Dendritic cell treated with granulocyte-macrophage colony-stimulating factor and Interleukin-4, amounts not matched to agents 40 ng/mL and 50 ng/mL, for 4 days (primary cell): ENCODE data around the gene CLEC18C.
"Not testable (repeated sequence)": the region's sequence is repeated elsewhere in the genome, so short reads cannot be mapped to it uniquely, and the experiment has no call there.

Source experiments
- H3K27ac Mint-ChIP-seq: one replicate; pipeline ENCODE4 v1.8.0; 2022; ENCODE audit warnings: mild to moderate bottlenecking, mixed read lengths
- H3K27me3 Mint-ChIP-seq: one replicate; pipeline ENCODE4 v1.8.0; 2022; ENCODE audit warnings: mild to moderate bottlenecking, mixed read lengths
- H3K36me3 Mint-ChIP-seq: one replicate; pipeline ENCODE4 v1.8.0; 2022; ENCODE audit warnings: low read depth, mixed read lengths
- H3K4me1 Mint-ChIP-seq: one replicate; pipeline ENCODE4 v1.8.0; 2022; ENCODE audit warnings: low read depth, mixed read lengths
- H3K4me3 Mint-ChIP-seq: one replicate; pipeline ENCODE4 v1.8.0; 2022; ENCODE audit warnings: mild to moderate bottlenecking, moderate library complexity, mixed read lengths
- H3K9me3 Mint-ChIP-seq: one replicate; pipeline ENCODE4 v1.8.0; 2022; ENCODE audit warnings: mixed read lengths
- intact Hi-C: fragments of 100-400 bp; cut with micrococcal nuclease; formaldehyde crosslinking; loops from one replicate; pipeline ENCODE4 v1.15.0; 2022

Gene CLEC18C

DNA sequence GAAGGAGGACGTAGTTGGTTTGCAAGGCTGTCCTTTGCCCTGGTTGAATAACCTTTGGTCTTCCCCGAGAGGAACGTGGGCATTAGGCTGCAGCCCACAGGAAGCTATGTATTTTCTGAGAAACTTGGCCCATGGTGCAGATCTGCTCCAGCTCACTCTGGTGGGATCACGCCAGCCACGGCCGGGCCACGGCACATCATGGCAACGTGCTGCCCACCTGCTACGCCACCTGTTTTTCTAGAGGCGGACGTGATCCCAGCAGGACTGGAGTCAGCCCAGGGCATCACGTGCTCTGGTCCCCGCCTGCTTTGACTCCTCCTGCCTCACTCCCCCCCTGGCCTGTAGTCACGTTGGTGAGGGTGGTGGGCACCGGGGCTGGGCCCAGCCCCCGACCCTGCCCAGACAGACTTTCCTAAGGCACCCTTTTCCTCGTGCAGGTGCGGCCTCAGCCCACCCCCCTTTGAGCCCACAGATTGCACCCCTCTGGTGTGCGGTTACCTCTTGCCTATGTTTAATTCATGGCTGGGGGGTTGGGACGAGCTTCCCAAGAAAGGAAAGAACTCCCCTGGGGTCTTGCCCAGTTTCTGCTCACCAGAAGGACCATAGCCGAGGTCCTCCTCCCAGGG is at the start of gene CLEC18C:
CLEC18C (plus strand) TSS at position 576 of the 626 bp plus-strand sequence. CDS start 492 bp downstream, outside the sequence.
- not testable (repeated sequence) for H3K36me3 Mint-ChIP-seq

DNA sequence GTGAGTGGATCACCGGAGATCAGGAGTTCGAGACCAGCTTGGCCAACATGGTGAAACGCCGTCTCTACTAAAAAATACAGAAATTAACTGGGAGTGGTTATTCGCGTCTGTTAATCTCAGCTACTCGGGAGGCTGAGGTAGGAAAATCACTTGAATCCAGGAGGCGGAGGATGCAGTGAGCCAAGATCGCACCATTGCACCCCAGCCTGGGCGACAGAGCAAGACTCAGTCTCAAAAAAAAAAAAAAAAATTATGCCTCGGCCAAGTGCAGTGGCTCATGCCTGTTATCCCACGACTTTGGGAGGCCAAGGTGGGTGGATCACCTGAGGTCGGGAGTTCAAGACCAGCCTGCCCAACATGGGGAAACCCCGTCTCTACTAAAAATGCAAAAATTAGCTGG is 49.8 kb upstream of the CLEC18C start:
- H3K4me3 Mint-ChIP-seq, H3K9me3 Mint-ChIP-seq, intact Hi-C loops, H3K27me3 Mint-ChIP-seq, H3K4me1 Mint-ChIP-seq, H3K27ac Mint-ChIP-seq: not testable (repeated sequence)
- H3K36me3 Mint-ChIP-seq: peaks cover 93% of the 10 kb centered on the region

More for the DNA sequence above, at the start of gene CLEC18C:
- H3K4me3 Mint-ChIP-seq, intact Hi-C loops, H3K27ac Mint-ChIP-seq, H3K9me3 Mint-ChIP-seq, H3K4me1 Mint-ChIP-seq, H3K27me3 Mint-ChIP-seq: not testable (repeated sequence)

DNA sequence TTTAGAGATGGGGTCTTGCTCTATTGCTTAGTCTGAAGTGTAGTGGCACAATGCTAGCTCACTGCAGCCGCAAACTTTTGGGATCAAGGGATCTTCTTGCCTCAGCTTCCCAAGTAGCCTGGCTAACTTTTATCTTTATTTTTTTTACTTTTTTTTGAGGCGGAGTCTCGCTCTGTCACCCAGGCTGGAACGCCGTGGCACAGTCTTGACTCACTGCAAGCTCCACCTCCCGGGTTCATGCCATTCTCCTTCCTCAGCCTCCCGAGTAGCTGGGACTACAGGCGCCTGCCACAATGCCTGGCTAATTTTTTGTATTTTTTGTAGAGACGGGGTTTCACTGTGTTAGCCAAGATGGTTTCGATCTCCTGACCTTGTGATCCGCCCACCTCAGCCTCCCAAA is 47.4 kb upstream of the CLEC18C start:
- H3K27ac Mint-ChIP-seq, H3K9me3 Mint-ChIP-seq, H3K4me3 Mint-ChIP-seq, intact Hi-C loops, H3K4me1 Mint-ChIP-seq, H3K27me3 Mint-ChIP-seq: not testable (repeated sequence)
- H3K36me3 Mint-ChIP-seq: peaks cover 98% of the 10 kb centered on the region

DNA sequence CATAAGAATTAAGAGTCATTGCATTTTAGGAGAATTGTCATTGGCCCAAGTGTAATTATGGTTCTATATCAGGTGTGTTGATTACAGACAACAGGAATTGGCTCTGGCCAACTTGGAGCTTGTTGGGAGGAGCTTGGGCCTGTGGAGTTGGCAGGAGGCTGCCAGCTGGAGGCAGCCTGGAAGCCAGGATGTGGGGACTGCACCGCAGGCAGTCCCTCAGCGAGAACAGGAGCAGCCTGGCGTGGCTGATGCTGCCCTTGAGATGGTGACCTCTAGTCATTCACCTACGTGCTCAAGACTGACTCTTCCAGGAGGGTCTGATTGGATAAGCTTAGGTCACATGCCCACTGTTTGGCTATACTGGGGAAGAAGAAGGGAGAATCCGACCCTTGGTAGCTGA is 45.9 kb upstream of the CLEC18C start:
- H3K4me3 Mint-ChIP-seq, H3K27me3 Mint-ChIP-seq, H3K27ac Mint-ChIP-seq, H3K9me3 Mint-ChIP-seq, intact Hi-C loops, H3K4me1 Mint-ChIP-seq: not testable (repeated sequence)
- H3K36me3 Mint-ChIP-seq: peaks cover 98% of the 10 kb centered on the region

DNA sequence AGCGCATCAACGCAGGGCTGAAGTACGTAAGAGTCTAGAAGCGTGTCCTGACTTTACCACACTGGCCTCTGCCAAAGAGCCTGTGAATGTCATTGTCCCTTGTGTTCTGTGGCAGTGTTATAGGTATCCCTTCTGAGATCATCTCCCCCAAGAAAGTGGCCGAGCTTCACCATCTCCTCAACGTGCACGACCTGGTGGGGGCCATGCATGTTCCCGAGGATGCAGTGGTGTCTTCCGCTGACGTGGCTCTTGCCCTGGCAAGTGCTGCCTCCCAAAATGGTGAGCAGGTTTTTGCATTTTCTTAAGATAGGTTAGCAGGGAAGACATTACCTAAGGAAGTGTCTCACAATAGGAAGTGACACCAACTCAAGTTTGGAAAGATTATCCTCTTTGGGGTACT is 44.7 kb upstream of the CLEC18C start:
- not testable (repeated sequence) for H3K9me3 Mint-ChIP-seq, H3K27me3 Mint-ChIP-seq
- peaks cover 98% of the 10 kb centered on the region for H3K36me3 Mint-ChIP-seq

DNA sequence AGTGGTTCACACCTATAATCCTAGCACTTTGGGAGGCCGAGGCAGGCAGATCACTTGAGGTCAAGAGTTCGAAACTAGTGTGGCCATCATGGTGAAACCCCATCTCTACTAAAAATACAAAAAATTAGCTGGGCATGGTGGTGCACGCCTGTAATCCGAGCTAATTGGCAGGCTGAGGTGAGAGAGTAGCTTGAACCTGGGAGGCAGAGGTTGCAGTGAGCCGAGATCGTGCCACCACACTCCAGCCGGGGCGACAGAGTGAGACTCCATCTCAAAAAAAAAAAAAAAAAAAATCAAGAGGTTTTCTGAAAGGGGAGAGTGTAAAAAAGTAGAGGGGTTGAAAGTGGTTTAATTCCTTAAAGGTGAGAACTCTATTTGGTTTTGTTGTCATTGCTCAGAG is 37.8 kb upstream of the CLEC18C start:
- intact Hi-C loops, H3K27ac Mint-ChIP-seq: not testable (repeated sequence)
- H3K36me3 Mint-ChIP-seq: peaks cover 98% of the 10 kb centered on the region

More for the DNA sequence above, 44.7 kb upstream of the CLEC18C start:
- H3K27ac Mint-ChIP-seq, intact Hi-C loops, H3K4me1 Mint-ChIP-seq, H3K4me3 Mint-ChIP-seq: not testable (repeated sequence)

DNA sequence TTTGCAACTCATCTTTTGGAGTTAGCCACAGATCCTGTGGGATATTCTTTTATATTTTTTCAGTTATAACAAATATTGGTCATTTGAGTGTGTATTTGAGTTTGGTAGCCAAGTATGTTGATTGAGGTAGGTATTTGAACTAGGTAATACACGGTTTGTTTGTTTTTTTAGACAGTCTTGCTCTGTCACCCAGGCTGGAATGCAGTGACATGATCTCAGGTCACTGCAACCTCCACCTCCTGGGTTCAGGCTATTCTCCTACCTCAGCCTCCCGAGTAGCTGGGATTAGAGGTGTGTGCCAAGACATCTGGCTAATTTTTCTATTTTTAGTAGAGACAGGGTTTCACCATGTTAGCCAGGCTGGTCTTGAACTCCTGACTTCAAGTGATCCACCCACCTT is 37.0 kb upstream of the CLEC18C start:
- H3K27ac Mint-ChIP-seq, H3K4me3 Mint-ChIP-seq, H3K4me1 Mint-ChIP-seq, intact Hi-C loops, H3K27me3 Mint-ChIP-seq, H3K9me3 Mint-ChIP-seq: not testable (repeated sequence)
- H3K36me3 Mint-ChIP-seq: peaks cover 100% of the 10 kb centered on the region

More for the DNA sequence above, 37.8 kb upstream of the CLEC18C start:
- not testable (repeated sequence) for H3K9me3 Mint-ChIP-seq, H3K27me3 Mint-ChIP-seq, H3K4me3 Mint-ChIP-seq, H3K4me1 Mint-ChIP-seq

DNA sequence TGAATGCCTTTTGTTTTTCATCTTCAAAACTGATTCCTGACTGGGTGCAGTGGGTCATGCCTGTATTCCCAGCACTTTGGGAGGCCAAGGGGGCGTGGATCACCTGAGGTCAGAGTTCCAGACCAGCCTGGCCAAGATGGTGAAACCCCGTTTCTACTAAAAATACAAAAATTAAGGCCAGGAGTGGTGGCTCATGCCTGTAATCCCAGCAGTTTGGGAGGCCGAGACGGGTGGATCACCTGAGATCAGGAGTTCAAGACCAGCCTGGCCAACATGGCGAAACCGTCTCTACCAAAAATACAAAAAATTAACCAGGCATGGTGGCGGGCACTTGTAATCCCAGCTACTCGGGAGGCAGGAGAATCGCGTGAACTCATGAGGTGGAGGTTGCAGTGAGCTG is 30.8 kb upstream of the CLEC18C start:
- H3K4me3 Mint-ChIP-seq, intact Hi-C loops, H3K9me3 Mint-ChIP-seq, H3K4me1 Mint-ChIP-seq, H3K27ac Mint-ChIP-seq, H3K27me3 Mint-ChIP-seq: not testable (repeated sequence)
- H3K36me3 Mint-ChIP-seq: peaks cover 81% of the 10 kb centered on the region

DNA sequence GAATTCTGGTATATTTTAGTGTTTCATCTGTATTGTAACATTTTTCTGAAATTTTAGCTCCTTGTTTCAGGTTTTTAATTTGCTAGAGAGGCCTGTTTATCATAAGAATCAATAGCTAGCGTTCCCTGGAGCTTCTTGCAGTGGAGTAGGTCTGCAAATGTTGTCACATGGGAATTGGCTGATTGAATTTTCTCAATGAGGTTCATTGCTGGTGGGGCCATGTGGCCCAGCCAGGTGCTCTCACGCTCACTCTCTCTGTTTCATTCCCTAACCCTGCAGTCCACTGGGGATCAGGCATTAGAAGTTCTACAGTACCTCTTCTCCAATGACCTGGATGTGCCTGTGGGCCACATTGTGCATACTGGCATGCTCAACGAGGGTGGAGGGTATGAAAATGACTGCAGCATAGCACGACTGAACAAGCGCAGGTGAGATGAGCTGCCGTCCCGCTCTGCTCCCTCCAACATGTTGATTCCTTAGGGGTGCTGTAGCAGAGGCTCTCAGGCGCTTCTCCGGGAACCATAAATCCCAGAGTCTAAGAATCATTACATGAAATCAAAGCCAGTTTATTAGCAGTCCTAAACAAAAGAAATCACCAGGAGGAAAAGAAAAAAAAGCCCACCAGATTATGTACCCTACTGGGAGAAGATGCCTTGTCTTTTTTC is 30.2 kb upstream of the CLEC18C start:
- H3K36me3 Mint-ChIP-seq: peaks cover 75% of the 10 kb centered on the region
- H3K4me3 Mint-ChIP-seq, H3K4me1 Mint-ChIP-seq, H3K27me3 Mint-ChIP-seq, intact Hi-C loops, H3K27ac Mint-ChIP-seq, H3K9me3 Mint-ChIP-seq: not testable (repeated sequence)

DNA sequence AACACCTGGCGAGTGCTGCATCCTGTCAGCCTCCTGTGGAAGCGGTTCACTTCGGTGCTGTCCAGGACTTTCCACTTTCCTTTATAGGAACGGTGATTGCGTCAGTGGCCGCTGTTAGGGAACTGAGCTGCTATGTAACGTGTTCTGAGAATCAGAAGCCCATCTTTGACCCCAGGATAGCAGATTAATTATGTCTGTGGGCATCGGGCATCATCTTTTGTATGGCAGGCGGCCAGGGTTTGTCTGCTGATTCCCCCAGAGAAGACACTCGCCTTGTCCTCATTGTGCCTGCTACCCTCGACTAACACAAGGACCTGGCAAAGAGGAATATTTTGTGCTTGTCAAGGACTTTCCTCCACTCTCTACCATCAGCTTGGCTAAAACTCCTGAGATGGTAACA is 25.7 kb upstream of the CLEC18C start:
- H3K9me3 Mint-ChIP-seq, H3K27me3 Mint-ChIP-seq, intact Hi-C loops, H3K4me3 Mint-ChIP-seq, H3K4me1 Mint-ChIP-seq, H3K27ac Mint-ChIP-seq: not testable (repeated sequence)
- H3K36me3 Mint-ChIP-seq: peaks cover 30% of the 10 kb centered on the region

DNA sequence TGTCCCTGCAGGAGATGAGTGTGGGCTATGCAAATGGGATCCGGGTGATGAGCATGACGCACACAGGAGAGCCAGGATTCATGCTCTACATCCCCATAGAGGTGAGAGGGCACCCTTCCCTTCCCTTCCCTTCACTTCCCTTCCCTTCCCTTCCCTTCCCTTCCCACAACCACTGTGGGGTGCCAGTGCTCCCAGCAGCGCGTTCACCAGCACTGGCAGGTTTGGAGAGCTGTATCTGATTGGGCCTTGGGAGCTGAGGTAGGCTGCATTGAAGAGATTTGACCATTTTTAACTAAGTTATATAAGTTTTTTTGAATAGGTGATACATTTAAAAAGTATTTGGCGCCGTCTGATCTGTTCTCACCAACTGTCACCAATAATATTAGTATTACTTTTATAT is 25.1 kb upstream of the CLEC18C start:
- intact Hi-C loops, H3K9me3 Mint-ChIP-seq, H3K4me3 Mint-ChIP-seq, H3K27ac Mint-ChIP-seq, H3K4me1 Mint-ChIP-seq, H3K27me3 Mint-ChIP-seq: not testable (repeated sequence)
- peaks cover 24% of the 10 kb centered on the region for H3K36me3 Mint-ChIP-seq

DNA sequence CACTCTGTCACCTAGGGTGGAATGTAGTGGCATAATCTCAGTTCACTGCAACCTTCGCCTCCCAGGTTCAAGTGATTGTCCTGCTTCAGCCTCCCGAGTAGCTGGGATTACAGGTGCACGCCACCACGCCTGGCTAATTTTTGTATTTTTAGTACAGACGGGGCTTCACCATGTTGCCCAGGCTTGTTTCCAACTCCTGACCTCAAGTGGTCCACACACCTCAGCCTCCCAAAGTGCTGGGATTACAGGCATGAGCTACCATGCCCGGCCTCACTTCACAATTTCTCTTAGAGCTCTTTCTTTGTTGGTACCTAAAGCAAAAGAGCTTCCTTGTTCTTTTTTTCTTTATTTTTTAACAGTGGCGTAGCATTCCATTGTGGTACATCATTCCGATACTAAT is 24.3 kb upstream of the CLEC18C start:
- H3K27ac Mint-ChIP-seq, H3K9me3 Mint-ChIP-seq, H3K27me3 Mint-ChIP-seq, H3K4me3 Mint-ChIP-seq, intact Hi-C loops, H3K4me1 Mint-ChIP-seq: not testable (repeated sequence)
- H3K36me3 Mint-ChIP-seq: peaks cover 15% of the 10 kb centered on the region

DNA sequence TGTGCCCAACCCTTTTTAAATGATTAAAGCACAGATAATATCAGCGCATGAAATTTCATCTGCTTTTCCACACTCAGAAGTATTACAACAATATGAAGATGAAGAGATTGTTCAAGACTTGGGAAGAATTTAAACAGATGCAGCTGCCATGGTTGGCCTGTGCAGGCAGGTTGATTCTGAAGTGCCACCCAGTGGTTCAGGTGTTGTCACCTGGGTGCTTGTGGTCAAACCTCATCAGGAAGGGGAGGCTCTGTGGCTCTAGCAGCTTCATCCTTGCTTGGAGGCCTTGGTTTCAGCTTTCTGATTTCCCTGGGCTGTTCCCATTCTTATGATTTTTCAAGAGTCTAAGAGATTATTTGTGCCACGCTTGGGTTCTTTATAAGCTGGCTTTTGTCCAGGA is 22.2 kb upstream of the CLEC18C start:
- H3K27ac Mint-ChIP-seq: no peak overlapping the region
- intact Hi-C loops: no loop called here
- no peaks in the 10 kb centered on the region for H3K36me3 Mint-ChIP-seq
- no peaks in the 10 kb centered on the region for H3K4me1 Mint-ChIP-seq
- H3K4me3 Mint-ChIP-seq: no peak overlapping the region
- H3K9me3 Mint-ChIP-seq: no peaks in the 10 kb centered on the region
- H3K27me3 Mint-ChIP-seq: no peaks in the 10 kb centered on the region

DNA sequence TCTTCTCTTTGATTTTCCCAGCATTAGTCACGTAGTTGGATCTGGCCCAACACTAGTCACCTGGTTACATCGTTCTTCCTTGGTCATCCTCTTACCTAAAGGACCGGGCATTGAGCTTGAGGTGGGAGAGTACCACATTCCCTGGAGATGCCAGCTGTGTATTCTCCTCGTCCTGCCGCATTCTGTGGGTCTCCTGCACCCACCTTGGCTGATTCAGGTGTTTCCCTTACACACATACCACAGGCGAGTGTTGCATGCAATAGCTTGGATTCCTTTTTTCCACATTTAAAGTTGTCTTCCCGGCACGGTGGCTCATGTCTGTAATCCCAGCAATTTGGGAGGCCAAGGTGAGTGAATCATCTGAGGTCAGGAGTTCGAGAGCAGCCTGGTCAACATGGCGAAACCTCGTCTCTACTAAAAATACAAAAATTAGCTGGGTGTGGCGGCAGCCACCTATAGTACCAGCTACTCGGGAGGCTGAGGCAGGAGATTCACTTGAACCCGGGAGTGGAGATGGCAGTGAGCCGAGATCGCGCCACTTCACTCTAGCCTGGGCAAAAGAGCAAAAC is 21.6 kb upstream of the CLEC18C start:
- H3K36me3 Mint-ChIP-seq: no peaks in the 10 kb centered on the region
- no peaks in the 10 kb centered on the region for H3K4me1 Mint-ChIP-seq
- no peak overlapping the region for H3K27ac Mint-ChIP-seq
- H3K27me3 Mint-ChIP-seq: no peaks in the 10 kb centered on the region
- no peaks in the 10 kb centered on the region for H3K9me3 Mint-ChIP-seq
- H3K4me3 Mint-ChIP-seq: no peak overlapping the region
- intact Hi-C loops: no loop called here
